Measurements from ENCODE around the gene SLC38A11.

GRCh38 chr2:164911832-164912231 lies 43.5 kb downstream of the SLC38A11 start:
- TF ChIP-seq POLR2A (IDR thresholded peaks at IDR 0.05; ENCODE audit: low read depth, low read length) (no peak), POLR2AphosphoS5 (IDR thresholded peaks at IDR 0.05; ENCODE audit: low read depth, low read length) (no peak), TAF1 (IDR thresholded peaks at IDR 0.05; ENCODE audit: borderline replicate concordance, low read depth, low read length) (no peak)

Data from GM12892 (cell line).